IPS-NIHi11 (cell line): ENCODE results near the gene VPS16.

Source experiments
- DNase-seq: peaks from one replicate; pipeline ENCODE4 v3.0.0; 2012; ENCODE audit warnings: mixed read lengths, low spot score

VPS16 gene

DNA sequence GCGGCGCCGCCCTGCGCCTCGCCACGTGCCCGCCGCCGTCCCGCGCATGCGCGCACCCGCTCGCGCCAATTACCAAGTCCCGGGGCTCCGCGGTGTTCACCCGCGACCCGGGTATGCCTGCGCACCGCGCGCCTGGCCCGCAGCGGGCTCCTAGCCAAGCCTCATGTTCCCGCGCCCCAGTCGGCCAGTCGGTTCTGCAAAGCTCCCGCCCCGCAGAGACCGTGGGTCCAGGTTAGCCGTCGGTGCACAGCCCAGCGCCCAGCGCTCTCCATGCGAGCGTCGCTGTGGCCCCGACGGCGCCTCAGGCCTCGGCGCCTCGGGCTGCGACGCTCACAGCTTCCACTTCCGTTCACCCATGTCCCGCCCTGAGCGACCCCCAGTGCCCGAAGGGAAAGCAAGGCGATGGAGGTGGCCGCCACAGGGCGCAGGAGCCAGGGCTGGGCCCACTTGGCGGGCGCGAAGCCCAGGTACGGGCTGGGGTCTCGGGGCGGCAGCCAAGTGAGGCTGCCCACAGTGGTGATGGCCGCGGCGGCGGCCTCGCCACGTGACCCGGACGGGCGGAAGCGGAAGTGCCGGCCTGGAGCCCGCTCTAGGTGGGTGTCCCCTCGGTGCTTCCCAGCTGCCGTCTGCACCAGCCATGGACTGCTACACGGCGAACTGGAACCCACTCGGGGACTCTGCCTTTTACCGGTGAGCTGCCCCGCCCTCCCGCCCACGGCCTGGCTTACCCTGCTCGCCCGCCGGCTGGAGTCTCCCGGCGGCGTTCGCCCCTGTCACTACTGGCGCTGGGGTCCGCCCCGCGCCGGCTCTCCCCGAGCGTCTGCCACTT, at the start of gene VPS16, which contains the start of gene PCED1A:
TSS of gene VPS16 (plus strand) at position 608 of the 829 bp plus-strand sequence. CDS start at position 638, 30 bp downstream.
TSS of gene PCED1A (minus strand) at position 518 of the 829 bp plus-strand sequence. CDS start 743 bp downstream, outside the sequence.
- peak; percentile 99 for DNase-seq

- no peak for DNase-seq
Measured at GRCh38 chr20:2793471-2793870, 47.1 kb upstream of the VPS16 start.

GRCh38 chr20:2794202-2794748, 46.3 kb upstream of the VPS16 start:
- DNase-seq: no peak

DNA sequence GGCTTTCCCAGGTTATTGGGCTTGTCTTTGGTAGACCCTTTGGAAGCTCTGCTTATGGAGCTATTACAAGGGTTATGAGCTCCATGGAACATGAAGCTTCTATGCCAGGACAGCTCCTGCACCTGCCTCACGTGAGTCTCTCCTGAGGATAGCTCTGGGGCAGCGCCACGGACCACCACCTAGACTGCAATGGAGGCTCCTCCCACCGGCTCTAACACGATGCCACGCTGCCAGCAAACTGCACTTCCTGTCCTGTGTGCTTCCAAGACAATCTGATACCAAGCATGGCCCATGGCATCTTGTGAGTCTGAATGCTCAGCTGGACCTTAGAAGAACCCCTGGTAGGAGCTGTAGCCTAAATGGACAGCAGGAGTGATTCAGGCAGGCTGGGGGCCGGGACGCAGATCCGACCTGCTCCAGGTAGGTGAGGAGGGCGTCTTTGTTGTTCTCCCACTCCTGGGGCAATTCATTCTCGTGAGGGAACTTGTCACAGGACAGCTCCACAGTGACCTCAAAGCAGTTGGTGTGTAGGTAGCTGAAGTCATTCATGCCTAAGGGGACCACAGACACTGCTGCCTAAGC, 45.6 kb upstream of the VPS16 start:
- no peak for DNase-seq

- no peak for DNase-seq
Measured at GRCh38 chr20:2795451-2795850, 45.1 kb upstream of the VPS16 start.

DNA sequence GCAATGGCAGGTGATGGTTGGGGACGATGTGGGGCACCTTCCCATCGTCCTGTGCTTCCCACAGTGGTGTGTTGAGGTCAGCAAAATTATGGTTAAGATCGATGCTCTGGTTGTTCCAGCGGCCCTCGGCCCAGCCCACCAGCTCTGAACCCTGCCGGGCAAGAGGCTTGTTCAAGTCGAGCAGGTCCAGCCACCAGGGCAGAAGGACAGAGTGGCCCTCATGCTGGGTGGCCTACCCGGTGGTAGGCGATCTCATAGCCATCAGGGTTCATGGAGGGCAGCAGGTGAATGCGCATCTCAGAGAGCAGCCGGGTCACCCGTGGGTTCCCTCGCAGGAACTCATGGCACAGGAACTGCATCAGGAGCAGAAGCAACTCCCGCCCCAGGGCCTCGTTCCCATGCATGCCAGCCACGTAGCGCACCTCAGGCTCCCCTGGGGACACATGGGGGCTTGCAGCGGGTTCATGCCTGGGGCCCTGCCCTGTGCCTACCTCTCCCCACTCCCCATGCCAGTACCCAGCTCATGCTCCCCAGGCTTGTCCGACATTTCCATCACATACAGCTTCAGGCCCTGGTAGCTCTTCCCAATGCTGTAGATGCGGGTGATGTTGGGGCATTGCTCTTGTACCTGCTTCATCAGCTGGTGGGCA, 44.4 kb upstream of the VPS16 start:
- DNase-seq: no peak

DNA sequence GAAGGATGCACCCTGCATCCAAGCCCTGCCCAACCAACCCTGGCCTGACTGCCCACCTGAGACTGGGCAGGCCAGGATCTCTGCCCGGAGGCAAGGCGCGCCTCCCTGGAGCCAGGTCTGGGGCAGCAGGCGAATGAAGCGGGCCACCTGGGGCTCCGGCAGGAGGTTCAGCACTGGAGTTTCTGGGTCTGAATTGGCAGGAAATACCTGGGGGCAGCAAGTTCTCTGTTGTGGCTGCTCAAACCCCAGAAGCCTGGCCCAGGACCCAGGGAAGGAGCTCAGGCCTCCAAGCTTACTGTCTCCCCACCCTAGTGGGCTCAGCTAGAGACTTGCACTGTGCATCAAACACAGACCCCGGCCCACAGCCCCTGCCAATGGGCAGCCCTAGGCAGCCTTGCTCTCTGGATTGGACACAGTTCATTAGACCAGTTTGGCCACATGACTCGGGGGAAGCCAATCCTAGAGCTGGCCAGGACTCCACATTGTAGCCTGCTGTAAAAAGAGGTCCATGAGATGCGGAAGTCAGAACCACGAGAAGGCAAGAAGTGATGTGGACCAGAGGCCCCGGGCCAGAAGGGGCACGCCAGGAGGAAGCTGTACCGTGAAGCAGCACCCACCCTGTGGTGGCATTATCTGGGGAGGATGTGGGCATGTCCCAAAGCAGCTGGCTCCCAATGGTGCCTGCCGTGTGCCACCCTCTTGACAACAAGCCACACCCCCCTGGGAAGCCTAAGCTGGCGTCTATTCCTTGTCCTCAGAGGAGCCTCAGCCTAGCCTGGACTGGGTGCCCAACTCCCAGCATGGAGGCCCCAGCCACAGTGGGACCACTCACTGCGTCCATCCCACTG, 43.2 kb upstream of the VPS16 start:
- DNase-seq: no peak

- no peak for DNase-seq
Measured at GRCh38 chr20:2798095-2798805, 42.3 kb upstream of the VPS16 start.

DNA sequence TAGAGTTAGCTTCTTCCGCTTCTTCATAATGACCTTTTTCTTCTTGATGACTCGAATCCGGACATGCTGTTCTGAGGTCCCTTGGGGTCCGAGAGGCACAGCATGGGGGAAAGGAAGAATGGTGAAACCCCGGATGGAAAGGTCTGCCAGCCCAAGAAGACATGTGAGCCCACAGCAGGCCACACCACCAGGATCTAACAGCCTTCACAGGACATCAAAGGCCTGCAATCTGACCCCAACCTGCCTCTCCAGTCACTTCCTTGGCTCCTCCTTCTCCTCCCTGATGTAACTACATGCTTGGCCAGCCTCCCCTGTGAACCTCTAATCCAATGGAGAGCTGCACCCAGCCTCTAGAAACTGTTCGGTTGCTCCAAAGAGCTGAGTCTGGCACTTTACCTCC, 41.7 kb upstream of the VPS16 start:
- peak; percentile 84 for DNase-seq

DNA sequence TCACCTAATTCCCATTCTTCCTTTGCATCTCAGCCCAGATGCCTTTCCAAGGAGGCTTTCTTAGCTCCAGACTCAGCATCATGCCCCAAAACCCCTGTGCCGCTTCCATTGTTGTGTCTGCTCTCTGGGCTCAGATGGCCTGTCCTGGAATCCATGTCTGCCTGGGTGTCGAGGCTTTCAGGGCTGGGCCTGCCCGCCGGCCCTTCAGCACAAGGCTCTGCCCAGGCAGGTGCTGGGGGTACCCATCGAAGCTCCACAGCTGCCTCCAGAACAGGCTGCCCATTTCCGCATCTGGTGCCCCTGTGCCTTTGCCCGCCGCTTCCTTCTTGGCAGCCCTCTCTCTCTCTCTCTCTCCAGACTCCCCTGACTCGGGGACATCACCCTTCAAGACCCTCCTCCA, 41.3 kb upstream of the VPS16 start:
- DNase-seq: no peak

GRCh38 chr20:2799688-2800520, 40.6 kb upstream of the VPS16 start:
- DNase-seq: peak; percentile 60

GRCh38 chr20:2800521-2801285, 39.8 kb upstream of the VPS16 start, which contains the start of gene CPXM1:
Gene CPXM1 (minus strand): TSS chr20:2800627. CDS start chr20:2800572, 55 bp downstream.
- DNase-seq: peak; percentile 90

GRCh38 chr20:2801286-2801728, 39.2 kb upstream of the VPS16 start:
- no peak for DNase-seq

GRCh38 chr20:2804041-2804828, 36.3 kb upstream of the VPS16 start:
- DNase-seq: no peak

- peak; percentile 52 for DNase-seq
Measured at GRCh38 chr20:2804852-2805688, 35.5 kb upstream of the VPS16 start.

DNA sequence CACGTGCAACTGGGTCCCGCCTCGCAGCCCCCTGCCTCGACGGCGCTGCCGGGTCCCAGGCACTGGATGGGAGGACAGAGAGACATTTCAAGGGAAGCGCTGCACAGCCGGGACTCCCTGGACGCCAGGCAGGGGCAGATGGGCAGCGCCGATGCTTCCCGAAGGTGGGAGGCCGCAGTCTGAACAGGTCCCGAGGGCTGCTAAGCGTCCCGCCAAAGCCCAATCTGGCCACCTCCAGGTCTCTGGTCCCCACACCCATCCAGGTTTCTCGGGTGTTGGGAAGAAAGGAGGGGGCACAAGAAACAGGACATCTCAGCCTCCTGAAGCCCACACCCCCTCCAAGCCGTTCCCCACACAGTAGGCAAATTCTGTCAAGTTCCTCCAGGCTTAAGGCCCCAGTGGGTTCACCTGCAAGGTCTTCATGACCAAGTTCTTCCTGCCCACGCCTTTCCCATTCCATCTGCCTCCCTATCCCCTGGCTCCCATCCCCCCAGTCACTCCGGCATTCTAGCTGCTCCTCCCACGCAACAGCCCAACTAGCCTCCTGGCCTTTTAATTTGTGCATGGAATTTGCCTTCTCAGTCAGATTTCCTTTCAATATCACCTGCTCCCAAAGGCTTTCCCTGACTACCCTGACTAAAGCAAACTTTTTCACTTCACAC, 34.7 kb upstream of the VPS16 start:
- peak; percentile 43 for DNase-seq

DNA sequence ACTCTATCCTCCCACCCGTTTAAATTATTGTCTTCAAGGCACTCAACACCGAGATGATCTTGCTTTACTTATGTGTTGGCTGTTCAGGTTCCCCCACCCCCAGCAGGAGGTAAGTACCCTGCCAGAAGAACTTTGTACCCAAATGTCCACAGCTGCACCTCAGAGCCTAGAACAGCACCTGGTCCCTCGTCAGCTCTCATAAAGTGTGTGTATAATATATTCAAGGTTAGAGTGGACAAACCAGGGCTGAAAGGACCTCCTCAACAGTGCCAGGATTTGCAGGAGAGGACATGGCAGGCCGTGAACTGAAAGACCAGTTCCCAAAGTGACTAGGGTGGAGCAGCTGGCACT, 34.2 kb upstream of the VPS16 start:
- no peak for DNase-seq
